ENCODE data around the gene CAMTA1.
"Not testable (repeated sequence)": the region's sequence is repeated elsewhere in the genome, so short reads cannot be mapped to it uniquely, and the experiment has no call there.

Gene CAMTA1, protein sequence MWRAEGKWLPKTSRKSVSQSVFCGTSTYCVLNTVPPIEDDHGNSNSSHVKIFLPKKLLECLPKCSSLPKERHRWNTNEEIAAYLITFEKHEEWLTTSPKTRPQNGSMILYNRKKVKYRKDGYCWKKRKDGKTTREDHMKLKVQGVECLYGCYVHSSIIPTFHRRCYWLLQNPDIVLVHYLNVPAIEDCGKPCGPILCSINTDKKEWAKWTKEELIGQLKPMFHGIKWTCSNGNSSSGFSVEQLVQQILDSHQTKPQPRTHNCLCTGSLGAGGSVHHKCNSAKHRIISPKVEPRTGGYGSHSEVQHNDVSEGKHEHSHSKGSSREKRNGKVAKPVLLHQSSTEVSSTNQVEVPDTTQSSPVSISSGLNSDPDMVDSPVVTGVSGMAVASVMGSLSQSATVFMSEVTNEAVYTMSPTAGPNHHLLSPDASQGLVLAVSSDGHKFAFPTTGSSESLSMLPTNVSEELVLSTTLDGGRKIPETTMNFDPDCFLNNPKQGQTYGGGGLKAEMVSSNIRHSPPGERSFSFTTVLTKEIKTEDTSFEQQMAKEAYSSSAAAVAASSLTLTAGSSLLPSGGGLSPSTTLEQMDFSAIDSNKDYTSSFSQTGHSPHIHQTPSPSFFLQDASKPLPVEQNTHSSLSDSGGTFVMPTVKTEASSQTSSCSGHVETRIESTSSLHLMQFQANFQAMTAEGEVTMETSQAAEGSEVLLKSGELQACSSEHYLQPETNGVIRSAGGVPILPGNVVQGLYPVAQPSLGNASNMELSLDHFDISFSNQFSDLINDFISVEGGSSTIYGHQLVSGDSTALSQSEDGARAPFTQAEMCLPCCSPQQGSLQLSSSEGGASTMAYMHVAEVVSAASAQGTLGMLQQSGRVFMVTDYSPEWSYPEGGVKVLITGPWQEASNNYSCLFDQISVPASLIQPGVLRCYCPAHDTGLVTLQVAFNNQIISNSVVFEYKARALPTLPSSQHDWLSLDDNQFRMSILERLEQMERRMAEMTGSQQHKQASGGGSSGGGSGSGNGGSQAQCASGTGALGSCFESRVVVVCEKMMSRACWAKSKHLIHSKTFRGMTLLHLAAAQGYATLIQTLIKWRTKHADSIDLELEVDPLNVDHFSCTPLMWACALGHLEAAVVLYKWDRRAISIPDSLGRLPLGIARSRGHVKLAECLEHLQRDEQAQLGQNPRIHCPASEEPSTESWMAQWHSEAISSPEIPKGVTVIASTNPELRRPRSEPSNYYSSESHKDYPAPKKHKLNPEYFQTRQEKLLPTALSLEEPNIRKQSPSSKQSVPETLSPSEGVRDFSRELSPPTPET (N-terminal part only)

DNA sequence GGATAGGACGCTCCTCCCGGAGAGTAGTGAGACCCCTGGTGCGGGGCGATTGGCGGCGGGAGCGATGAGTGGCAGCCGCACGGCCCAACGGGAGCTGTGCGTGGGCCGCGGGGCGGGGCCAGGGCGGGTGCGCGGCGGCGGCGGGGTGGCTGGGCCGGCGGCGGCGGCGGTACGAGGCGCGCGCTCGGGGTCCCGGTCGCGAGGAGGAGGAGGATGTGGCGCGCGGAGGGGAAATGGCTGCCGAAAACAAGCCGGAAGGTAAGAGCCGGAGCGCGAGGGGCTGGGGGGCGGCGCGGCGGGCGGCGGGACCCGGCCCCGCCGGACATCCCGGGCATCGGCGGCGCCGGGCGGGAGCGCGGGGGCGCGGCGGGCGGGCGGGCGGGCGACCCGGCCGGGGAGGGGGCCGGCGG lies at the start of gene CAMTA1:
CAMTA1 (plus strand) TSS at position 137 of the 410 bp plus-strand sequence; CDS start at position 214, 77 bp downstream.
- H3K4me3 ChIP-seq (ENCODE audit: control insufficient read depth, low read depth, low read length) = peak within 1 kb of the TSS; percentile 64
- DNase-seq (ENCODE audit: low read depth) = no peak
- TF ChIP-seq, protein P1, sequence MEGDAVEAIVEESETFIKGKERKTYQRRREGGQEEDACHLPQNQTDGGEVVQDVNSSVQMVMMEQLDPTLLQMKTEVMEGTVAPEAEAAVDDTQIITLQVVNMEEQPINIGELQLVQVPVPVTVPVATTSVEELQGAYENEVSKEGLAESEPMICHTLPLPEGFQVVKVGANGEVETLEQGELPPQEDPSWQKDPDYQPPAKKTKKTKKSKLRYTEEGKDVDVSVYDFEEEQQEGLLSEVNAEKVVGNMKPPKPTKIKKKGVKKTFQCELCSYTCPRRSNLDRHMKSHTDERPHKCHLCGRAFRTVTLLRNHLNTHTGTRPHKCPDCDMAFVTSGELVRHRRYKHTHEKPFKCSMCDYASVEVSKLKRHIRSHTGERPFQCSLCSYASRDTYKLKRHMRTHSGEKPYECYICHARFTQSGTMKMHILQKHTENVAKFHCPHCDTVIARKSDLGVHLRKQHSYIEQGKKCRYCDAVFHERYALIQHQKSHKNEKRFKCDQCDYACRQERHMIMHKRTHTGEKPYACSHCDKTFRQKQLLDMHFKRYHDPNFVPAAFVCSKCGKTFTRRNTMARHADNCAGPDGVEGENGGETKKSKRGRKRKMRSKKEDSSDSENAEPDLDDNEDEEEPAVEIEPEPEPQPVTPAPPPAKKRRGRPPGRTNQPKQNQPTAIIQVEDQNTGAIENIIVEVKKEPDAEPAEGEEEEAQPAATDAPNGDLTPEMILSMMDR (IDR thresholded peaks at IDR 0.05; ENCODE audit: control insufficient read depth, insufficient read depth, low read depth, low read length, missing control alignments) = no peak

DNA sequence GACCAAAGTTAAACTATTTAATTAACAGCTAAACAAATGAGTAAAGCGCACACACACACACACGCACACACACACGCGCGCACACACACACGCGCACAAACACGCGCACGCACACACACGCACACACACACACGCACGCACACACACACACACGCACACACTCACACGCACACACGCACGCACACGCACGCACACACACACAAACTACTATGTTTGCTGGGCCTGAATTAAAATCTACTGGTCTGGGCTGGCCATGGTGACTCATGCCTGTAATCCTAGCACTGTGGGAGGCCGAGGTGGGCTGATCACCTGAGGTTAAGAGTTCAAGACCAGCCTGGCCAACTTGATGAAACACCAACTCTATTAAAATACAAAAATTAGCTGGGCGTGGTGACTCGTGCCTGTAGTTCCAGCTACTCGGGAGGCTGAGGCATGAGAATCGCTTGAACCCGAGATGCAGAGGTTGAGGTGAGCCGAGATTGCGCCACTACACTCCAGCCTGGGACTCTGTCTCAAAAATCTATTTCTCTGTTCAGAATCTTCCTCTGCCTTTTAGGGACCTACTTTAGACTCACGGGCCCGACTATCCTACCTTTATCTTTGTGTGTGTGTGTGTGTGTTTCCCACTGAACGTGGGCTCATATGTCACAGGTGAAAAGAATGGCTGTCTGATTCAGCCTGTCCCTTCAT lies 46.1 kb upstream of the CAMTA1 start:
- TF ChIP-seq, protein P1 (IDR thresholded peaks at IDR 0.05; ENCODE audit: control insufficient read depth, insufficient read depth, low read depth, low read length, missing control alignments) = no peak

DNA sequence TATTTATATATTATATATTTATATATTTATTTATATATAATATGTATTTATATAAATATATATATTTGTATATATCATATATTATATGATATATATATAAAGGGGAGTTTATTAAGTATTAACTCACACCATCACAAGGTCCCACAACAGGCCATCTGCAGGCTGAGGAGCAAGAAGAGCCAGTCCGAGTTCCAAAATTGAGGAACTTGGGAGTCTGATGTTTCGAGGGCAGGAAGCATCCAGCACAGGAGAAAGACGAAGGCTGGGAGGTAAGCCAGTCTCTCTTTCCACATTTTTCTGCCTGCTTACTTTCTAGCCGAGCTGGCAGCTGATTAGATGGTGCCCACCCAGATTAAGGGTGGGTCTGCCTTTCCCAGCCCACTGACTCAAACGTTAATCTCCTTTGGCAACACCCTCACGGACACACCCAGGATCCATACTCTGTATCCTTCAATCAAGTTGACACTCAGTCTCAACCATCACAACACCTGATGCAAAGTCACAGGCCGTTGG lies 42.5 kb upstream of the CAMTA1 start:
- H3K4me3 ChIP-seq (ENCODE audit: control insufficient read depth, low read depth, low read length); DNase-seq (ENCODE audit: low read depth): not testable (repeated sequence)

More for the DNA sequence above, 46.1 kb upstream of the CAMTA1 start:
- no peak overlapping the region for H3K4me3 ChIP-seq (ENCODE audit: control insufficient read depth, low read depth, low read length)
- DNase-seq (ENCODE audit: low read depth) = no peak

DNA sequence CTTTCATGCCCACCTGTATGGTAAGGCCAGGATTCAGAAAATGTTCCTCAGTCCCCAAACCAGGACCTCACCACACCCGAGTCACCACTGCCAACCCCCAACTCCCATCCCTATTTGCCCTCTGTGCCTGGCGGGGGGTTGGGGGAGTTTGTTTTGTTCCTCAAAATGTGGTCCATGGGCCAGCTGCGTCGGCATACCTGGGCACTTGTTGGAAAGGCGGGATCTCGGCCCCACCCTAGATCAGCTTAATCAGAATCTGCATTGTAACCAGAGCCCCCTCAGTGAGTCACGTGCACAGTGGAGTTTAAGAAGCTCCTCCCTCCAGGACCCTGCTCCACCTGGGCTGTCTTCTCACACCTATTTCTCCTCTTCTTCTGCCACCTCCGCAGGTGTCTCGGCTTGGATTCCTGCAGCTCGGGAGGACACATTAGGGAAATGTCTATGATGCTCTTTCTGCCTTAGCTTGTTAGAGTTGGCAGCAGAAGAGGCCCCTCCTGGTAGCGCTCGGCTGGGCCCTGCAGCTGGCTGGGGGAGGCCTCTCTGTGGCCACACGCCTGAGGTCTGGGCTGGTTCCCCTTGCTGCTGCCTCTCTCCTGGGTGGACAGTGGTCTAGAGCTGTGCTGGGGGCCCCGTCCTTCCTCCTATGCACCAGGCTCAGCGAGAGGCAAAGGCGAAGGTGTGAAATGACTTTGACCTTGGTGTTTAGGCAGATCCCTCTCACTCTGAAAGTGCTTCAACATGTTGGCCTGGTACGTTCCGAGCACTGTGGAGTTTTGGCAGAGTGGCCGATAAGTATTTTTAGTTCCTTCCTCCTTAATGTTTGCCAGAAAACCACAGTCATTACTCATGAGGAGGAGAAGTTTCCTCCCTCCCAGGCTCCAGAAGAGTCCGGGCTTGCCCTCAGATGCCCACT lies 41.8 kb upstream of the CAMTA1 start:
- TF ChIP-seq, protein P1 (IDR thresholded peaks at IDR 0.05; ENCODE audit: control insufficient read depth, insufficient read depth, low read depth, low read length, missing control alignments) = no peak
- H3K4me3 ChIP-seq (ENCODE audit: control insufficient read depth, low read depth, low read length) = peak overlapping the region; percentile 12; the same call in 1 of the 2 replicates
- peak; percentile 67 for DNase-seq (ENCODE audit: low read depth)

DNA sequence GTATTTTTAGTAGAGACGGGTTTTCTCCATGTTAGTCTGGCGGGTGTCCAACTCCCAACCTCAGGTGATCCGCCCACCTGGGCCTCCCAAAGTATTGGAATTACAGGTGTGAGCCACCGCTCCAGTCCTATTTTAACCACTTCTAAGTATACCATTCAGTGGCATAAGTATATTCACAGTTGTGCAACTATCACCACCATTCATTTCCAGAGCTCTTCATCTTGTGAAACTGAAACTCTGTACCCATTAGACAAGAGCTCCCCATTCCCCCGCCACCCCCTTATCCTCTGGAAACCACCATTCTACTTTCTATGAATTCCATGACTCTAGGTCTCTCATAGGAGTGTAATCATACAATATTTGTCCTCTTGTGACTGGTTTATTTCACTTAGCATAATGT lies 40.2 kb upstream of the CAMTA1 start:
- TF ChIP-seq, protein P1 (IDR thresholded peaks at IDR 0.05; ENCODE audit: control insufficient read depth, insufficient read depth, low read depth, low read length, missing control alignments) = no peak
- H3K4me3 ChIP-seq (ENCODE audit: control insufficient read depth, low read depth, low read length) = no peak overlapping the region
- no peak for DNase-seq (ENCODE audit: low read depth)

DNA sequence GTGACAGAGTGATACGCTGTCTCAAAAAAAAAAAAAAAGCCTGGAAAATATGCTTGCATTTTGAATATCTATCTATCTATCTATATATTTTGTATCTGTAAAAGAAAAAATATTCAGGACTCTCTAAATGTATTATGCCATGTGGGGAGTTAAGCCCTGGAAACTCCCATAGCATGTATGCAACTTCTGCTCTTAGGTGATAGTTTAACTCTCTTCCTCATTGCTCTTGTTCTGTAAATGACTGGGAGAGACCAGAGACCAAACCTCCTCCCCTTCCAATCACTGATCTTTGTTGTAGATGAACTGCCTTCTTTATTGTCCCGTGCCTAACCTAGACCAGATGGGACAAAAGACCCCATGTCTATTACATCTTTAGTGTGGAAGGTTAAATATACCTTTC lies 37.6 kb upstream of the CAMTA1 start:
- H3K4me3 ChIP-seq (ENCODE audit: control insufficient read depth, low read depth, low read length) = no peak overlapping the region
- TF ChIP-seq, protein P1 (IDR thresholded peaks at IDR 0.05; ENCODE audit: control insufficient read depth, insufficient read depth, low read depth, low read length, missing control alignments) = no peak

More for the DNA sequence above, 37.6 kb upstream of the CAMTA1 start:
- DNase-seq (ENCODE audit: low read depth) = no peak

Measured in AG09309 (cell line).